WTC11 (cell line): ENCODE measurements around the gene ZEB2.

Experiments
- CREB1 ChIP-seq: sonication (generic); formaldehyde crosslinking; IDR thresholded peaks from 2 replicates; pipeline ENCODE4 v1.8.0; 2023; ENCODE audit warnings: mild to moderate bottlenecking, missing genetic modification reagents
- CTCF ChIP-seq: fragments of 200-600 bp; IDR thresholded peaks from 2 replicates; pipeline ENCODE4 v1.8.0; 2022; ENCODE audit warnings: antibody characterized with exemption
- FOXK1 ChIP-seq: sonication (generic); formaldehyde crosslinking; IDR thresholded peaks from 2 replicates; pipeline ENCODE4 v1.8.0; 2022; ENCODE audit warnings: mild to moderate bottlenecking, moderate library complexity, missing genetic modification reagents
- MAX ChIP-seq: sonication (generic); formaldehyde crosslinking; IDR thresholded peaks from 2 replicates; pipeline ENCODE4 v1.8.0; 2022; ENCODE audit warnings: mild to moderate bottlenecking, missing genetic modification reagents
- MXD4 ChIP-seq: fragments of 250-450 bp; sonication (Bioruptor Pico); IDR thresholded peaks from 2 replicates; pipeline ENCODE4 v1.8.0; 2021; ENCODE audit warnings: mild to moderate bottlenecking, moderate library complexity, borderline replicate concordance
- NFATC4 ChIP-seq: fragments of 250-450 bp; sonication (Bioruptor Pico); IDR thresholded peaks from 2 replicates; pipeline ENCODE4 v1.9.0; 2021; ENCODE audit warnings: mild to moderate bottlenecking
- NR1H2 ChIP-seq: sonication (generic); formaldehyde crosslinking; IDR thresholded peaks from 2 replicates; pipeline ENCODE4 v1.9.0; 2021; ENCODE audit warnings: mild to moderate bottlenecking, moderate library complexity, missing genetic modification reagents
- SP1 ChIP-seq: sonication (generic); formaldehyde crosslinking; conservative IDR thresholded peaks from 2 replicates; pipeline ENCODE4 v1.8.1; 2022; ENCODE audit warnings: missing genetic modification reagents
- ZNF317 ChIP-seq: sonication (generic); formaldehyde crosslinking; IDR thresholded peaks from 2 replicates; pipeline ENCODE4 v1.8.1; 2023; ENCODE audit warnings: low read depth, mild to moderate bottlenecking, moderate library complexity, missing genetic modification reagents, borderline replicate concordance
- ZSCAN18 ChIP-seq: fragments of 250-450 bp; sonication (Bioruptor Pico); IDR thresholded peaks from 2 replicates; pipeline ENCODE4 v2.1.2; 2022; ENCODE audit warnings: mild to moderate bottlenecking, moderate library complexity

GRCh38 chr2:144376460-144376859, 143.5 kb downstream of the ZEB2 start:
- TF ChIP-seq SP1 (CRISPR knock-in tag) (no peak), NFATC4 (CRISPR knock-in tag) (no peak), CTCF (no peak), CREB1 (no peak), MXD4 (CRISPR knock-in tag) (no peak), FOXK1 (CRISPR knock-in tag) (no peak), ZNF317 (CRISPR knock-in tag) (no peak), ZSCAN18 (no peak), MAX (no peak), NR1H2 (no peak)
